ENCODE measurements around the gene VSIR.

GRCh38 chr10:71767420-71768035, 5.8 kb downstream of the VSIR start:
- no peak for TF ChIP-seq CTCF (IDR thresholded peaks at IDR 0.05)
- TF ChIP-seq POLR2A (IDR thresholded peaks at IDR 0.05) = no peak

All from testis (tissue), 2 donors.